Stimulated activated CD4-positive, alpha-beta T cell treated with anti-CD3 and anti-CD28 coated beads, Interleukin-1b, Interleukin-23, amount 100 ng/mL, for 24 hours (primary cell): ENCODE data around the gene STAG1.
"Not testable (repeated sequence)": the region's sequence is repeated elsewhere in the genome, so short reads cannot be mapped to it uniquely, and the experiment has no call there.

Experiments
- DNase-seq, 4 experiments: peaks; one replicate each; pipeline ENCODE4 v3.0.0-alpha.2; 2020; ENCODE audit warnings: low read depth in 4 of 4, low spot score in 1 of 4

Gene STAG1

GRCh38 chr3:136708333-136708985, 43.7 kb downstream of the STAG1 start:
- no peak for DNase-seq

DNA sequence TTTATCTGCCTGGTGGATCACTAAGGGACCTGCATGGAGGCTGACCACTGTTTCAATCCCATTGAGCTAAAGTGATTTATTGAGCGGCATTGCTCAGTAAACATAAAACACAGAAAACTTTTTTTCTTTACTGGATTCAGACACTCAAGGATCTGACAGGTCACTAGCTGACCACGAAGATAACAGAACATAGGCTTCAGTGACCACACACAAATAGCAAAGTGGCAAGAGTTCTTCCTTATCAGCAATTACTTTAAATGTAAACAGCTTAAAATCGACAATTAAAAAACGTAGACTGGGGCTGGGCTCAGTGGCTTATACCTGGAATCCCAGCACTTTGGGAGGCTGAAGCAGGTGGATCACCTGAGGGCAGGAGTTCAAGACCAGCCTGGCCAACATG, 48.7 kb downstream of the STAG1 start:
- no peak for DNase-seq

DNA sequence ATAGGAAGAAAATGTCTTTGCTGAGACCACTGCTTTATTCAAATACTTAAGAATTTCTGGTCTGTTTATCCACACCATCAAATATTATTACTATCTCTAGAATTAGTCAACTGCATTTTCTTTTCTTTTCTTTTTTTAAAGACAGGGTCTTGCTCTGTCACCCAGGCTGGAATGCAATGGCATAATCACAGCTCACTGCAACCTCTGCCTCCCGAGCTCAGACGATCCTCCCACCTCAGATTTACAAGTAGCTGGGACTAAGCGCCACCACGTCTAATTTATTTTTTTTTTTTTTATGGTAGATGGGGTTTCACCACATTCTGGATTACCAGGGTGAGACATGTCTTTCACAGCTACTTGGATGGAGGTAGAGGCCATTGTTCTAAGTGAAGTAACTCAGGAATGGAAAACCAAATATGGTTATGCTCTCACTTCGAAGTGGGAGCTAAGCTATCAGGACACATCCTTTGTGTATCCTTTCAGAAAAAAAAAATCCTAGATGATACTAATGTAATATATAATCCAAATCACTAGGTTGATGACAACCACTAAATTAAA, 52.8 kb downstream of the STAG1 start:
- no peak for DNase-seq

- DNase-seq, result no peak
These were observed 53.8 kb downstream of the STAG1 start for GRCh38 chr3:136698361-136698760.

DNA sequence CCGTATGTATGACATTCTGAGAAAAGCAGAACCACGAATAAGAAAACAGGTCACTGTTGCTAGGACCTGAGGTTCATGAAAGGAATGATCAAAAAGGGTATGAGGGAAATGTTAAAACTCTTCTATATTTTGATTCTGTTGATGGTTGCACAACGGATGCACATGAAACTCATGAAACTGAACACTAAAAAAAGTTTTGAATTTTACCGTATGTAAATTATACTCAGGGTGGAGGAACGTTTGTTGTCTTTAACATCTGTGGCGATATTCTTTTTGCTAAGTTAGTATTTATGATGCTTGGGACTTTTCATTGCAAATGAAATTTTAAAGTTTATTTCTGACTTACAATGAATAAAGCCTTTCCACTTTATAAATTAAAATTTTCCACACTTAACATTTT, 55.4 kb downstream of the STAG1 start:
- no peak for DNase-seq

DNA sequence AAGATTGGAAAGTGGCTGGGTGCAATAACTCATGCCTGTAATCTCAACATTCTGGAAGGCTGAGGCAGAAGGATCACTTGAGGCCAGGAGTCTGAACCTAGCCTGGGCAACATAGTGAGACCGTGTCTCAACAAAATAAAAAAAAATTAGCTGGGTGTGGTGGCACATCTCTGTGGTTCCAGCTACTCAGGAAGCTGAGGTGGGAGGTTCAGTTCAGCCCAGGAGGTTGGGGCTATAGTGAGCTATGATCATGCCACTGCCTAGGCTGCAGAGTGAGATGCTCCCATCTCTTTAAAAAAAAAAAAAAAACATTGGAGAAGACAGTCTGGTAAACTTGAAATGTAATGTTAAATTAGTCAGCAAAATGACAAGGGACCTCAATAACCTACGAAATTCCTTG, 57.9 kb downstream of the STAG1 start:
- DNase-seq, result no peak

- no peak for DNase-seq
These were observed 61.6 kb downstream of the STAG1 start for GRCh38 chr3:136690599-136690998.

DNA sequence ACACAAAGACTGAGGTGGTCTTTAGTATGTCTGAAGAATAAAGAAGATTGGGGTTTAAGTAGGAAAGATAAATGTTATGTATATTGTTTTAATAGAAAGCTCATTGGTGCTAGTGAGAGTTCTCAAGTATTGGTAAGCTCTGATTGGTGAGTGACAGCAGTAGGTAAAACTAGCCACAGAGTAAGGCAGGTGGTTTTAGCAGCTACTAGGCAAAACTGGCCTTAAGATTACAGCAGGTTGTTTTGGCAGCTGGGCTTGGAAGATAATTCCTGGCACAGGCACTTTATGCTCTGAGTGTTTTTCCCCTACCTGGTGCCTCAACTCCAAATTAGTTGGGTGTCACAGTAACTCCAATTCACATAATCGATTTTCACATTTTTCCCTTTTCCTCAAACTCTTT, 66.3 kb downstream of the STAG1 start:
- DNase-seq, result no peak

- DNase-seq, result no peak
These were observed 69.4 kb downstream of the STAG1 start for GRCh38 chr3:136682740-136683312.

DNA sequence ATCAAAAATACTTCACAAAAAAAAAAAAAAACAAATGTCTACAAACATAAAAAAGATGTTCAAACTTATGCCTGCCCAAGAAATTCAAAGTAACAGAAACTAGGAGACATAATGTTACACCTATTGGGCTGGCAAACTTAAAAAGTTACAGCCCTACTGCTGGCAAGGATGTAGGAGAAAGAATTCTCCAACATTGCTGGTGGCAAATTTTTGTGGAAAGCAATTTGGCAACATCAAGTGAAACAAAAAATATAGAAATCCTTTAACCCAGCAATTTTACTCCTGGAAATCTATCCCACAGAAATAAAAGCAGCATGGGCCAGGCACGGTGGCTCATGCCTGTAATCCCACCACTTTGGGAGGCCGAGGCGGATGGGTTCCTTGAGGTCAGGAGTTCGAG, 73.2 kb downstream of the STAG1 start:
- no peak for DNase-seq

DNA sequence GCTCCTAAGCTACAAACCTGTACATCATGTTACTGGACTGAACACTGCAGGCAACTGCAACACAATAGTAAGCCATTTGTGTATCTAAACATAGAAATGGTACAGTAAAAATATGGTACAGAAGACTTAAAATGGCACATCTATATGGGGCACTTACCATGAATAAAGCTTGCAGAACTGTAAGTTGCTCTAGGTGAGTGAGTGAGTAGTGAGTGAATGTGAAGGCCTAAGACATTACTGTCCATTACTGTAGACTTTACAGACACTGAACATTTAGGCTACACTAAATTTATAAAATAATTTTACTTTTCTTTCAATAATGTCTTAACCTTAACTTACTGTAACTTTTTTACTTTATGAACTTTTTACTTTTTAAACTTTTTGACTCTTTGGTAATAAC, 76.2 kb downstream of the STAG1 start:
- DNase-seq, result no peak

- no peak for DNase-seq
These were observed 76.9 kb downstream of the STAG1 start for GRCh38 chr3:136675150-136675858.

- DNase-seq, result no peak
These were observed 79.7 kb downstream of the STAG1 start for GRCh38 chr3:136672457-136672856.

- DNase-seq, result no peak
These were observed 80.3 kb downstream of the STAG1 start for GRCh38 chr3:136671921-136672320.

GRCh38 chr3:136670166-136670565, 82.0 kb downstream of the STAG1 start:
- DNase-seq, result no peak

DNA sequence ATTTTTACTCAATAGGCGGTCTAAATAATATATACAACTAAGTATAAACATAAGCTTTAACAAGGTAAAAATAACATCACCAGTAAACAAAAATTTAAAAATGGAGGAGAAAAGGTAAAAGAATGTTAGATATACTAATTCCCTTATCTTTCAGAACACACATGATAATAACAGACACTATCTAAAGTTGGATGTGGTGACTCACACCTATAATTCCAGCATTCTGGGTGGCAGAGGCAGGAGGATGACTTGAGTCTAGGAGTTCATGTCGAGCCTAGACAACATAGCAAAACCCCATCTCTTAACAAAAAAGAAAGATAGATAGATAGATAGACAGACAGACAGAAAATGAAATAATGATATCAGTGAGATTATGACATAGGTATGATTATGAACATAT, 85.1 kb downstream of the STAG1 start:
- DNase-seq, result no peak

GRCh38 chr3:136666301-136666700, 85.9 kb downstream of the STAG1 start:
- not testable (repeated sequence) for DNase-seq

DNA sequence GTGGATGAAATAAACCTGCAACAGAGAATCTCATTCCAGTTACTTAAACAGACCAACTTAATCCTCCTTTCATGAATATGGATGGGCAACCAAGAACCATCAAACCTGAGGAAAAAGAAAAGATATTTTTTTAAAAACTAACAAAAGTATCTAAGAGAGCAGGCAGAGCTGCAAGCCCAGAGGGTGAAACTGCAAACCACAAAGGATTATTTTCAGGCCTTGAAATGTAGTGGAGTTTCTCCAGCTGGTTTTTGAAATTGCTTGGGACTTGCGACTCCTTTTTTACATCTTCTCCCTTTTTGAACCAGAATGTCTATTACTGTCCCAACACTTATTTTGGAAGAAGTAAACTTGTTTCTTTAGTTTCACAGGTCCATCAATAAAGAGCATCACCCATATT, 87.4 kb downstream of the STAG1 start:
- DNase-seq, result no peak

DNA sequence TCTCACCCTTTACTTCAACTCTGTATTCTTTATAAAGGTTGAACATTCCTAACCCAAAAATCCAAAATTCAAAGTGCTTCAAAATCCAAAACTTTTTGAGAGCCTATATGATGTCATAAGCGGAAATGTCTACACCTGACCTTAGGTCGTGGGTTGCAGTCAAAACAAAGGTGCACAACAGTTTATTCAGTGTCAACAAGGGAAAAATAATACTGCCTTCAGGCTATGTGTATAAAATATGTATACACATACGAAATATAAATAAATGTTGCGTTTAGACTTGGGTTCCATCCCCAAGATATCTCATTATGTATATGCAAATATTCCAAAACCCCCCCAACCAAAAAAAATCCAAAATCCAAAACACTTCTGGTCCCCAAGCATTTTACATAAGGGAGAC, 90.9 kb downstream of the STAG1 start:
- no peak for DNase-seq

GRCh38 chr3:136658946-136659682, 93.1 kb downstream of the STAG1 start:
- no peak for DNase-seq

GRCh38 chr3:136657526-136657925, 94.7 kb downstream of the STAG1 start:
- DNase-seq, result no peak

GRCh38 chr3:136653628-136654027, 98.5 kb downstream of the STAG1 start:
- DNase-seq, result no peak
